ENCODE data around the gene GTPBP4. TPM values are rescaled to one million over a fixed set of nuclear protein-coding genes. Genes with fewer than 3 reads are reported as not detected.
A peak's percentile ranks its signal among the peaks of the same experiment; 100 is the strongest.

Gene GTPBP4
- total and polyA plus RNA-seq, 2 donors, result 32.0 to 39.4 TPM

DNA sequence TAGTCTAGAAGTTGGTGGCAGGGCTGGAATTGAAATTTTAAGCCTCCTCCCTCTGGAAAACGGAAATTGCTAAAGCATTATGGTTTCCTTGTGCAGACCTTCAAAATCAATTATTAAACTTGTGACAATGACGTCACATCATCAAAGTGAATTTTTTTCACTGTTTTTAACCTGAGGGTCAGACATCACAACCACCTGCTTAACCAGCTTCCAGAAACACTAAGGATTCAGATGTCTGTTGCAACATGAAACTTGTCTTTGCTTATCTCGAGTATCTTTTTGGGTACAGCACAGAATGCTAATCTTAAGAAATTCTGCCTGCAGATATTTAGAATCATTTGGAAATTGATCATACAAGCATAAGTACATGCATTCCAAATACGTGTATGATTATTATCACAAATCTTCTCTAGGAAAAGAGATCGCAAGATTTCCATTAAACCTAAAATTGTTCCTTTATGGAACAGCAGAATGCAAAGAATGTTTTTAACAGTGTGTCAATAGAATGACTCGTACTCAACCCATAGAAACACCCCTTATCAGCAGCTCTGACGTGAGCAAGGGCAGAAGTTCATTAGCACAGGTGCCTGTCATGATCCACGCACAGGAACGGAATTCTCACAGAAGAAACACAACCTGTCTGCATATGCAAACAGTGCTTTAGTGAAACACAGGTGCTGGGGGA is 4.1 kb upstream of the GTPBP4 start:
- Histone ChIP-seq H3K4me1 (ENCODE audit: control insufficient read depth in 2 of 2, insufficient read depth in 2 of 2, low read length in 2 of 2) (peaks cover 4% of the 10 kb centered on the region in 2 donors), H3K4me3 (ENCODE audit: low read length in 2 of 2) (no peak overlapping the region)
- WGBS, result 97% methylated on average over 9 of the region's 9 CpGs

GRCh38 chr10:985361-985760 is 2.9 kb upstream of the GTPBP4 start:
- Histone ChIP-seq H3K27ac (ENCODE audit: low read depth in 1 of 2, low read length in 1 of 2) (no peak overlapping the region), H3K4me3 (ENCODE audit: low read length in 2 of 2) (no peak overlapping the region), H3K27me3 (ENCODE audit: control insufficient read depth in 2 of 2, insufficient read depth in 1 of 2, low read length in 1 of 2) (no peaks in the 10 kb centered on the region), H3K9me3 (ENCODE audit: control insufficient read depth in 2 of 2, insufficient read depth in 1 of 2, low read length in 1 of 2) (peaks cover 0 to 3% of the 10 kb centered on the region in 2 donors), H3K36me3 (ENCODE audit: control insufficient read depth in 2 of 2, insufficient read depth in 2 of 2, low read length in 1 of 2) (no peaks in the 10 kb centered on the region), H3K4me1 (ENCODE audit: control insufficient read depth in 2 of 2, insufficient read depth in 2 of 2, low read length in 2 of 2) (peaks cover 7 to 11% of the 10 kb centered on the region in 2 donors)
- 95% methylated on average over 2 of the region's 2 CpGs for WGBS
- no peak for DNase-seq (ENCODE audit: low read depth in 6 of 9, low spot score in 9 of 9)

More for the DNA sequence above, 4.1 kb upstream of the GTPBP4 start:
- Histone ChIP-seq H3K27me3 (ENCODE audit: control insufficient read depth in 2 of 2, insufficient read depth in 1 of 2, low read length in 1 of 2) (no peaks in the 10 kb centered on the region), H3K9me3 (ENCODE audit: control insufficient read depth in 2 of 2, insufficient read depth in 1 of 2, low read length in 1 of 2) (peaks cover 0 to 15% of the 10 kb centered on the region in 2 donors), H3K36me3 (ENCODE audit: control insufficient read depth in 2 of 2, insufficient read depth in 2 of 2, low read length in 1 of 2) (no peaks in the 10 kb centered on the region), H3K27ac (ENCODE audit: low read depth in 1 of 2, low read length in 1 of 2) (no peak overlapping the region)
- no peak for DNase-seq (ENCODE audit: low read depth in 6 of 9, low spot score in 9 of 9)

- H3K27ac ChIP-seq (ENCODE audit: low read depth in 1 of 2, low read length in 1 of 2), result no peak overlapping the region
- DNase-seq (ENCODE audit: low read depth in 6 of 9, low spot score in 9 of 9), result no peak
- H3K27me3 ChIP-seq (ENCODE audit: control insufficient read depth in 2 of 2, insufficient read depth in 1 of 2, low read length in 1 of 2), result no peaks in the 10 kb centered on the region
- no peak overlapping the region for H3K4me3 ChIP-seq (ENCODE audit: low read length in 2 of 2)
- H3K9me3 ChIP-seq (ENCODE audit: control insufficient read depth in 2 of 2, insufficient read depth in 1 of 2, low read length in 1 of 2), result no peaks in the 10 kb centered on the region
- H3K4me1 ChIP-seq (ENCODE audit: control insufficient read depth in 2 of 2, insufficient read depth in 2 of 2, low read length in 2 of 2), result peaks cover 10 to 11% of the 10 kb centered on the region in 2 donors
- 98% methylated on average over 7 of the region's 7 CpGs for WGBS
- peaks cover 2 to 3% of the 10 kb centered on the region in 2 donors for H3K36me3 ChIP-seq (ENCODE audit: control insufficient read depth in 2 of 2, insufficient read depth in 2 of 2, low read length in 1 of 2)
Observed at GRCh38 chr10:986137-986825, 2.0 kb upstream of the GTPBP4 start.

DNA sequence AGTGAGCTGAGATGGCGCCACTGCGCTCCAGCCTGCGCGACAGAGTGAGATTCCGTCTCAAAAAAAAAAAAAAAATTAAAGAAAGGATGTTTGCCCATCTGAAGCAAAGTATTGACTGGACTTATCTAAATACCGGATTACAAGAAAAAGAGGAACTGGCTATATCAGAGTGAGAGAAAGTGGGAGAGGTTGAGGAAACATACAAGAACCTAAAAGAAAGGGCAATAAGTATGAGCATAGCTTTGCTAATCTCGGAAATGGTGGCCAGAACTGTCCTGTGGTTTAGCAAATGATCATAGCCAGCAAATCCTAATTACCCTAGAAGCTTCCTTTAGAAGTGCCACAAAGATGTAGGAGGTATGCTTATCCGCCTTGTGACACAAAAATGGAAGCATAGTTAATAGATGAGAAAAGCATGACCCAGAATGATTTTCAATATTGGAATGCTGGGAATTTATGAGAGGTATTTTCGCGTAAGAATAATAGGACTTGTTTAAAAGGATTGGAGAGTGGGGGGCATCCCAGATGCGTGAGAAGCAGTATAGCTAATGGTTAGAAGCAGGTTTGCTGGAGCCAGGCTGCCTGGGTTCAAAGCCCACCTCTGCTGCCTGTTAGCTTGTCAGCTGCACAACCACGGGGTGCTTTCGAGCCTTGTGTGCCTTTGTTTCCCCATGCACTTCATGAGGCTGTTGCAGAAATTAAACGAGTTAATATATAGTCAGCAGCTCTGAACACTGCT is 1.2 kb upstream of the GTPBP4 start:
- H3K9me3 ChIP-seq (ENCODE audit: control insufficient read depth in 2 of 2, insufficient read depth in 1 of 2, low read length in 1 of 2), result no peaks in the 10 kb centered on the region
- H3K36me3 ChIP-seq (ENCODE audit: control insufficient read depth in 2 of 2, insufficient read depth in 2 of 2, low read length in 1 of 2), result peaks cover 2 to 3% of the 10 kb centered on the region in 2 donors
- 79% methylated on average over 14 of the region's 14 CpGs for WGBS
- H3K4me1 ChIP-seq (ENCODE audit: control insufficient read depth in 2 of 2, insufficient read depth in 2 of 2, low read length in 2 of 2), result peaks cover 10 to 11% of the 10 kb centered on the region in 2 donors
- peak in 2 of 9 donors; percentile 2 for DNase-seq (ENCODE audit: low read depth in 6 of 9, low spot score in 9 of 9)
- no peaks in the 10 kb centered on the region for H3K27me3 ChIP-seq (ENCODE audit: control insufficient read depth in 2 of 2, insufficient read depth in 1 of 2, low read length in 1 of 2)
- H3K27ac ChIP-seq (ENCODE audit: low read depth in 1 of 2, low read length in 1 of 2), result no peak overlapping the region
- peak overlapping the region; percentile 89 to 93 for H3K4me3 ChIP-seq (ENCODE audit: low read length in 2 of 2)

DNA sequence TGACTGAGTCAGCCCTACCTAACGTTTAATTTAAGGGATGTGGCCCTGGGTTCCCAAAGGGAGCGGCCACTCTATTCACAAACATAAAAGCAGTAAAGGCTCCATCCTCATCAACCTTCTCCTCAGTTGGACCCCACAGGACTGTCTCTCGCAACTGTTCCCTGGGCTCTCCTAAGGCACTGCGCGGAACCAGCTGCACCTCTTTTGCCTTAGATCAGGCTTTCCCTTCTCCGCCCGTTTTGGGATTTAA is 689 bp upstream of the GTPBP4 start:
- DNase-seq (ENCODE audit: low read depth in 6 of 9, low spot score in 9 of 9), result no peak
- Histone ChIP-seq H3K9me3 (ENCODE audit: control insufficient read depth in 2 of 2, insufficient read depth in 1 of 2, low read length in 1 of 2) (no peaks in the 10 kb centered on the region), H3K4me1 (ENCODE audit: control insufficient read depth in 2 of 2, insufficient read depth in 2 of 2, low read length in 2 of 2) (peaks cover 10 to 11% of the 10 kb centered on the region in 2 donors), H3K4me3 (ENCODE audit: low read length in 2 of 2) (peak overlapping the region; percentile 89 to 93), H3K27me3 (ENCODE audit: control insufficient read depth in 2 of 2, insufficient read depth in 1 of 2, low read length in 1 of 2) (no peaks in the 10 kb centered on the region), H3K36me3 (ENCODE audit: control insufficient read depth in 2 of 2, insufficient read depth in 2 of 2, low read length in 1 of 2) (peaks cover 3 to 4% of the 10 kb centered on the region in 2 donors), H3K27ac (ENCODE audit: low read depth in 1 of 2, low read length in 1 of 2) (peak overlapping the region in 1 of 2 donors; percentile 83)
- WGBS, result 18% methylated on average over 7 of the region's 7 CpGs

GRCh38 chr10:988667-989545 is 672 bp downstream of the GTPBP4 start:
- H3K4me1 ChIP-seq (ENCODE audit: control insufficient read depth in 2 of 2, insufficient read depth in 2 of 2, low read length in 2 of 2), result peaks cover 10 to 11% of the 10 kb centered on the region in 2 donors
- 33% methylated on average over 42 of the region's 42 CpGs for WGBS

DNA sequence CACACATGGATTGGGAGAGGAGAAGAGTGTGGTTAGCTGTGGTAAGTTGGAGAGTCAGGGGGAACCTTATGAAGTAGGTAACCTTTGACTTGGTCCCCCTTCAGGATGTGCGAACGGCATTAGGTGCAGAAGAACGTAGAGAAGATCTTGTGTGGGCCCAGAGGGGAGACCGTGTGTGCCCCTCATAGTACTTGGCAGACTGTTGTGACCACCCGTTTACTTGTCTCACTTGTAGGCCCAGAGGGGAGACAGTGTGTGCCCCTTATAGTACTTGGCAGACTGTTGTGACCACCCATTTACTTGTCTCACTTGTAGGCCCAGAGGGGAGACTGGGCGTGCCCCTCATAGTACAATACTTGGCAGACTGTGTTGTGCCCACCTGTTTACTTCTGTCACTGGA is 2.6 kb downstream of the GTPBP4 start:
- no peak overlapping the region for H3K27ac ChIP-seq (ENCODE audit: low read depth in 1 of 2, low read length in 1 of 2)
- WGBS, result 98% methylated on average over 6 of the region's 6 CpGs
- H3K36me3 ChIP-seq (ENCODE audit: control insufficient read depth in 2 of 2, insufficient read depth in 2 of 2, low read length in 1 of 2), result peaks cover 19 to 28% of the 10 kb centered on the region in 2 donors
- no peaks in the 10 kb centered on the region for H3K9me3 ChIP-seq (ENCODE audit: control insufficient read depth in 2 of 2, insufficient read depth in 1 of 2, low read length in 1 of 2)
- H3K4me1 ChIP-seq (ENCODE audit: control insufficient read depth in 2 of 2, insufficient read depth in 2 of 2, low read length in 2 of 2), result peaks cover 10 to 11% of the 10 kb centered on the region in 2 donors
- no peak overlapping the region for H3K4me3 ChIP-seq (ENCODE audit: low read length in 2 of 2)
- DNase-seq (ENCODE audit: low read depth in 6 of 9, low spot score in 9 of 9), result no peak
- no peaks in the 10 kb centered on the region for H3K27me3 ChIP-seq (ENCODE audit: control insufficient read depth in 2 of 2, insufficient read depth in 1 of 2, low read length in 1 of 2)

More at GRCh38 chr10:988667-989545, 672 bp downstream of the GTPBP4 start:
- H3K4me3 ChIP-seq (ENCODE audit: low read length in 2 of 2), result peak overlapping the region; percentile 89 to 93
- H3K36me3 ChIP-seq (ENCODE audit: control insufficient read depth in 2 of 2, insufficient read depth in 2 of 2, low read length in 1 of 2), result peaks cover 13 to 16% of the 10 kb centered on the region in 2 donors
- H3K27ac ChIP-seq (ENCODE audit: low read depth in 1 of 2, low read length in 1 of 2), result peak overlapping the region; percentile 57 to 73
- no peaks in the 10 kb centered on the region for H3K27me3 ChIP-seq (ENCODE audit: control insufficient read depth in 2 of 2, insufficient read depth in 1 of 2, low read length in 1 of 2)
- no peaks in the 10 kb centered on the region for H3K9me3 ChIP-seq (ENCODE audit: control insufficient read depth in 2 of 2, insufficient read depth in 1 of 2, low read length in 1 of 2)
- peak in 1 of 9 donors; percentile 4 for DNase-seq (ENCODE audit: low read depth in 6 of 9, low spot score in 9 of 9)

GRCh38 chr10:992467-992866 is 4.2 kb downstream of the GTPBP4 start:
- H3K36me3 ChIP-seq (ENCODE audit: control insufficient read depth in 2 of 2, insufficient read depth in 2 of 2, low read length in 1 of 2), result peaks cover 33 to 42% of the 10 kb centered on the region in 2 donors
- H3K4me3 ChIP-seq (ENCODE audit: low read length in 2 of 2), result no peak overlapping the region
- no peak overlapping the region for H3K27ac ChIP-seq (ENCODE audit: low read depth in 1 of 2, low read length in 1 of 2)
- H3K27me3 ChIP-seq (ENCODE audit: control insufficient read depth in 2 of 2, insufficient read depth in 1 of 2, low read length in 1 of 2), result no peaks in the 10 kb centered on the region
- no peaks in the 10 kb centered on the region for H3K9me3 ChIP-seq (ENCODE audit: control insufficient read depth in 2 of 2, insufficient read depth in 1 of 2, low read length in 1 of 2)
- over 99% methylated on average over 6 of the region's 6 CpGs for WGBS
- H3K4me1 ChIP-seq (ENCODE audit: control insufficient read depth in 2 of 2, insufficient read depth in 2 of 2, low read length in 2 of 2), result peaks cover 7 to 9% of the 10 kb centered on the region in 2 donors
- DNase-seq (ENCODE audit: low read depth in 6 of 9, low spot score in 9 of 9), result no peak
